Thoracic aorta endothelial cell (primary cell): ENCODE measurements around the gene CFAP97D2. TPM values are rescaled to one million over a fixed set of nuclear protein-coding genes. Genes with fewer than 3 reads are reported as not detected.

Source experiments
- small RNA-seq: library from RNA; depleted of rRNA; stranded (forward); fragments of <200 nt; gene quantifications from one replicate; pipeline ENCODE3, GENCODE V24; 2012
- total RNA-seq: library from RNA; depleted of rRNA; stranded (reverse); fragments of >200 nt; gene quantifications from 2 replicates; pipeline ENCODE4 v1.2.3, GENCODE V29; 2012

CFAP97D2 gene
- total RNA-seq, result not detected in 2 replicates

DNA sequence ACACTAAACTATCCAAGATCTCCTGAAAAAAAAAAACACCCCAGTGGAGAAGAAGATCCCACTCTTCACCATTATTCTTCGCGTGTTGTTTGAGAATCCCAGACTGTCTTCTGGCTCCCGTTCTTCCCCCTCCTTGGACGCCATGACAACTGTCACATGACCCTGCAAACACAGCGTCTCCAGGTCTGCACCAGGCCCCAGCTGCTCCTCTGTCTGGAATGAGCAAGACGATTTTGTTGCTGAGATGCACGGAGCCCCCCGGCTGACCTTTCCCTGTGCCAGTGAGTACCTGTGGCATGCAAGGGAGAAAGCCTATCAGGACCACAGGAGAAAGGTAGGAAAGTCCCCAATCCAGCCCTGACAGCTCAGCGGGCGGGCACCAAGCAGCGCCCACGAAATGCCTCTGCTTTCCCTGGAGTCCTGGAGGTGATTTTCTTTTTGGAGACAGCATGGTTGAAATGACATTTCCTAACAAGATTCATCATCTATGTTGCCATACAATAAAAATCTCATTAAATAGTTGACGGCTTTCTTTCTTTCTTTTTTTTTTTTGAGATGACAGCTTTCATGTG is at the start of gene CFAP97D2:
TSS of gene CFAP97D2 (plus strand) at position 171 of the 572 bp plus-strand sequence. CDS start at position 245, 74 bp downstream.

DNA sequence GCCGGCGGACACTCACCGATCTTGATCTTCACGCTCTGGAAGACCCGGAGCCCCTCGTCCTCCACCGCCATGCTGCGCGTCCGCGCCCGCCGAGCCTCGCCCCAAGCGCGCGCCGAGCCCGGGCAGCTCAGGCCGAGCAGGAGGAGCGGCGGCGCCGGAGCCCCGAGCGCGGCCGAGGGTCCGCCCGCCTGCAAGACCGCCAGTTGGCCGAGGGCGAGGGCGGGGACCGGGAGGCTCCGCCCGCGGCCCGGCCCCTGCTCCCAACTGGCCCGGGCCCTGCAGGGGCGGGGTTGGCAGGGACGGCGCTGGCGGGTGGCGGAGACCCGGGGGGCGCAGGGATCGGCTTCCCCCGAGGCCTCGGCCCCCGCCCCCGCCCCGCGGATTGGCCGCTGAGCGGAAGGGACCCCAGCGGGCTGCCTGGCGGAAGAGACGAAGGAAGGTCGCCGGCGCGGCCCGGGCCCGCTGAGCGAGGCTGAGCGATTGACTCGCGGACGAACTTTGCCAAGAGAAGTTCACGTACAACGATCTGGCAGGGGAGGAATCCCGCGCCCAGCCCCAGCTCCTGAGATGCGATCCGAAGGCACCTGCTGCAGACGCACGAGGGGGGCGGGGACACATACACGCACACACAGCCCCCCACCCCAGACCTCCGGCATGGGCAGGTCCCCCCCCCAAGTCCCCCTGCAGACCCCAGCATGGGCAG is 46.5 kb upstream of the CFAP97D2 start, which contains the start of gene RASA3:
TSS of gene RASA3 (minus strand) at position 205 of the 703 bp plus-strand sequence. CDS start at position 71, 134 bp downstream.

DNA sequence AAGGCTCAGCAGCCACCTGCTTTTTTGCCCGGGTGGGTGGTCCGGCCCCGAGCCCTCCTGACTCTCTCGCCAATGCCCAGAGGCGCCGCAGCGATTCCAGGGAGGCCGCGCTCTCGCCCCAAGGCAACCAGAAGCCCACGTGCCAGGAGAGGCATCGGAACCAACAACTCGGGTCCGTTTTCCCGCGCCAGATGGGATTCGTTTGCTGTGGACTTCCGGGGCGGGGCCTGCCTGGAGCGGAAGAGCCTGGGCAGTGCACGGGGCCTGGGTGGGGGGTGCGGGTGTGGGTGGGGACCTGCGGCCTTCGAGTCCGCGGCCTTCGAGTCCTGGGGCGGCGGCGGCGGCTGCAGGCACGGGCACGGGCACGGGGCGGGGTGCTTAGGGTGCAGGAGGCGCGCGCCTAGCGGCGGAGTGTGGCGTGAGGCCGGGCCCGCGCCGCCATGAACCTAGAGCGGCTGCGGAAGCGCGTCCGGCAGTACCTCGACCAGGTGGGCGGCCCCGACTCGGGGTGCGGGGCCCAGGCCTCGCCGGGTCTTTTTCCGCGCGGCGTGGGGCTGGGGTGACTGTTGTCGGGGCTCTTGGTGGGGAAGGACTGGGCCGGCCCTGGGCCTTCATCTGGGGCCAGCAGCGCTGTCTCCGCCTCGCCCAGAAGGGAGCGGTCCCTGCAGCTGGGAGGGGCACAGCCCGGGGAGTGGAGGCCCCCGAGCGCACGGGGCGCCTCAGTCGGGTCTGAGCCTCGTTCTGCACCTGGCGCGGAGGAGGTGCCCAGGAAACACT is 55.8 kb downstream of the CFAP97D2 start, which contains the start of gene CDC16:
TSS of gene CDC16 (plus strand) at position 253 of the 777 bp plus-strand sequence. CDS start at position 441, 188 bp downstream.

Small RNAs within 50 kb of the gene (small RNA-seq; reads per million reads assigned to genes)
- gene MIR548AR, result not detected

Other genes starting within 250 kb of the CFAP97D2 start
- 0.22 and 0.27 TPM in 2 replicates for gene C13orf46, start 205.2 kb upstream of the CFAP97D2 start, total RNA-seq
- gene RASA3, start 46.6 kb upstream of the CFAP97D2 start, total RNA-seq, result 45.3 and 47.6 TPM in 2 replicates
- 73.0 and 77.9 TPM in 2 replicates for gene CDC16, start 55.6 kb downstream of the CFAP97D2 start, total RNA-seq
- 28.7 and 35.3 TPM in 2 replicates for gene UPF3A, start 102.3 kb downstream of the CFAP97D2 start, total RNA-seq
- 17.3 and 20.5 TPM in 2 replicates for gene CHAMP1, start 135.2 kb downstream of the CFAP97D2 start, total RNA-seq